ENCODE data around the gene MYO7B.
A peak's percentile ranks its signal among the peaks of the same experiment; 100 is the strongest.

MYO7B gene

GRCh38 chr2:127586746-127587295, 51.3 kb downstream of the MYO7B start:
- no peak for DNase-seq (ENCODE audit: low read depth in 2 of 2)

GRCh38 chr2:127588241-127588640, 52.8 kb downstream of the MYO7B start:
- no peak for DNase-seq (ENCODE audit: low read depth in 2 of 2)

- DNase-seq (ENCODE audit: low read depth in 2 of 2): no peak
Measured at GRCh38 chr2:127589358-127589757, 53.9 kb downstream of the MYO7B start.

- no peak for DNase-seq (ENCODE audit: low read depth in 2 of 2)
Measured at GRCh38 chr2:127589841-127590240, 54.4 kb downstream of the MYO7B start.

GRCh38 chr2:127590386-127591190, 55.1 kb downstream of the MYO7B start:
- no peak for DNase-seq (ENCODE audit: low read depth in 2 of 2)

GRCh38 chr2:127591221-127591923, 55.9 kb downstream of the MYO7B start:
- DNase-seq (ENCODE audit: low read depth in 2 of 2): peak; percentile 44 to 64

GRCh38 chr2:127592761-127593227, 57.3 kb downstream of the MYO7B start:
- DNase-seq (ENCODE audit: low read depth in 2 of 2): no peak

- DNase-seq (ENCODE audit: low read depth in 2 of 2): no peak
Measured at GRCh38 chr2:127593228-127594115, 58.0 kb downstream of the MYO7B start.

- no peak for DNase-seq (ENCODE audit: low read depth in 2 of 2)
Measured at GRCh38 chr2:127594116-127594591, 58.7 kb downstream of the MYO7B start.

- DNase-seq (ENCODE audit: low read depth in 2 of 2): no peak
Measured at GRCh38 chr2:127596311-127597045, 61.0 kb downstream of the MYO7B start.

GRCh38 chr2:127597046-127597983, 61.8 kb downstream of the MYO7B start:
- no peak for DNase-seq (ENCODE audit: low read depth in 2 of 2)

GRCh38 chr2:127597984-127598380, 62.5 kb downstream of the MYO7B start:
- DNase-seq (ENCODE audit: low read depth in 2 of 2): no peak

- DNase-seq (ENCODE audit: low read depth in 2 of 2): no peak
Measured at GRCh38 chr2:127598711-127599110, 63.2 kb downstream of the MYO7B start.

GRCh38 chr2:127599211-127599610, 63.7 kb downstream of the MYO7B start:
- no peak for DNase-seq (ENCODE audit: low read depth in 2 of 2)

GRCh38 chr2:127604986-127605385, 69.5 kb downstream of the MYO7B start:
- no peak for DNase-seq (ENCODE audit: low read depth in 2 of 2)

GRCh38 chr2:127605691-127606263, 70.3 kb downstream of the MYO7B start:
- no peak for DNase-seq (ENCODE audit: low read depth in 2 of 2)

- no peak for DNase-seq (ENCODE audit: low read depth in 2 of 2)
Measured at GRCh38 chr2:127606625-127607398, 71.3 kb downstream of the MYO7B start.

GRCh38 chr2:127607399-127607908, 72.0 kb downstream of the MYO7B start:
- DNase-seq (ENCODE audit: low read depth in 2 of 2): no peak

Measured in stimulated activated CD4-positive, alpha-beta T cell treated with anti-CD3 and anti-CD28 coated beads, Interleukin-4, amount 100 ng/mL, for 48 hours (primary cell).